Brain microvascular endothelial cell (primary cell): ENCODE data around the gene FITM1.
A peak's percentile ranks its signal among the peaks of the same experiment; 100 is the strongest.

Experiments used
- DNase-seq: peaks from one replicate; pipeline ENCODE4 v3.0.0-alpha.2; 2020
- H3K27ac ChIP-seq: fragments of 250-450 bp; sonication (Bioruptor Pico); 2 replicates; pipeline ENCODE4 v1.5.1; 2020; ENCODE audit warnings: mild to moderate bottlenecking, moderate library complexity
- H3K27me3 ChIP-seq: fragments of 250-450 bp; sonication (Bioruptor Pico); replicated peaks from 2 replicates; pipeline ENCODE4 v1.5.1; 2020; ENCODE audit warnings: mild to moderate bottlenecking
- H3K36me3 ChIP-seq: fragments of 250-450 bp; sonication (Bioruptor Pico); replicated peaks from 2 replicates; pipeline ENCODE4 v1.5.1; 2020; ENCODE audit warnings: mild to moderate bottlenecking
- H3K4me3 ChIP-seq: 2 replicates; pipeline ENCODE4 v1.5.1; 2011; ENCODE audit warnings: low read depth, mild to moderate bottlenecking, control low read depth, low read length, moderate library complexity
- CTCF ChIP-seq: IDR thresholded peaks from 2 replicates; pipeline ENCODE4 v1.5.1; 2011; ENCODE audit warnings: low read depth, mild to moderate bottlenecking, moderate library complexity, low read length, control low read depth, inconsistent platforms; ENCODE audit errors: missing control alignments
- in situ Hi-C: cut with HindIII; loops from 2 replicates; pipeline ENCODE4 v1.10.0; 2017; ENCODE audit warnings: low sequenced_read_pairs, low pct_ligation_motif_present

Gene FITM1

GRCh38 chr14:24133735-24134134 is 3.3 kb downstream of the FITM1 start:
- peaks cover 11% of the 10 kb centered on the region for H3K36me3 ChIP-seq

DNA sequence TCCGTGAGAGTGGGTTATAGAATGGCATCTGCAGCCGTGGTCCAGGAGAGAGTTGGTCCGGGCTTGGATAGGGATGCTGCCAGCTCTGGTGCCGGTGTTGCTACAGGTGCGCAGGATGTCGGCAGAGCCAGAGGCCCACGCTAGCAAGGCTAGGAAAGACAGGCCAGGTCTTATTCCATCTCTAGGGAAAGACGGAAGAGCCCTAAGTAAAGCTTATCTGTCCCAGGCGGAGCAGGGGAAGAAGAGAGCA is 5.0 kb downstream of the FITM1 start:
- TF ChIP-seq CTCF, result no peak
- Histone ChIP-seq H3K27ac (no peak overlapping the region), H3K4me3 (peak overlapping the region; percentile 77), H3K36me3 (peaks cover 11% of the 10 kb centered on the region), H3K27me3 (no peaks in the 10 kb centered on the region)
- DNase-seq, result no peak
- in situ Hi-C loops, result no loop called here

More at GRCh38 chr14:24133735-24134134, 3.3 kb downstream of the FITM1 start:
- H3K4me3 ChIP-seq, result no peak overlapping the region
- DNase-seq, result no peak
- in situ Hi-C loops, result no loop called here
- TF ChIP-seq CTCF, result no peak
- no peak overlapping the region for H3K27ac ChIP-seq
- no peaks in the 10 kb centered on the region for H3K27me3 ChIP-seq

- in situ Hi-C loops, result no loop called here
- peak within 1 kb of the TSS; percentile 77 for H3K4me3 ChIP-seq
- no peaks in the 10 kb centered on the region for H3K27me3 ChIP-seq
- DNase-seq, result peak; percentile 79
- H3K36me3 ChIP-seq, result peaks cover 11% of the 10 kb centered on the region
- no peak for TF ChIP-seq CTCF
- H3K27ac ChIP-seq, result peak within 1 kb of the TSS; percentile 74
Observed at GRCh38 chr14:24135834-24136683, 5.6 kb downstream of the FITM1 start, which contains the start of gene PSME1. PSME1 (plus strand) TSS chr14:24136194; CDS start chr14:24136263, 69 bp downstream.

- TF ChIP-seq CTCF, result no peak
- in situ Hi-C loops, result no loop called here
Observed at GRCh38 chr14:24136684-24137528, 6.4 kb downstream of the FITM1 start.

DNA sequence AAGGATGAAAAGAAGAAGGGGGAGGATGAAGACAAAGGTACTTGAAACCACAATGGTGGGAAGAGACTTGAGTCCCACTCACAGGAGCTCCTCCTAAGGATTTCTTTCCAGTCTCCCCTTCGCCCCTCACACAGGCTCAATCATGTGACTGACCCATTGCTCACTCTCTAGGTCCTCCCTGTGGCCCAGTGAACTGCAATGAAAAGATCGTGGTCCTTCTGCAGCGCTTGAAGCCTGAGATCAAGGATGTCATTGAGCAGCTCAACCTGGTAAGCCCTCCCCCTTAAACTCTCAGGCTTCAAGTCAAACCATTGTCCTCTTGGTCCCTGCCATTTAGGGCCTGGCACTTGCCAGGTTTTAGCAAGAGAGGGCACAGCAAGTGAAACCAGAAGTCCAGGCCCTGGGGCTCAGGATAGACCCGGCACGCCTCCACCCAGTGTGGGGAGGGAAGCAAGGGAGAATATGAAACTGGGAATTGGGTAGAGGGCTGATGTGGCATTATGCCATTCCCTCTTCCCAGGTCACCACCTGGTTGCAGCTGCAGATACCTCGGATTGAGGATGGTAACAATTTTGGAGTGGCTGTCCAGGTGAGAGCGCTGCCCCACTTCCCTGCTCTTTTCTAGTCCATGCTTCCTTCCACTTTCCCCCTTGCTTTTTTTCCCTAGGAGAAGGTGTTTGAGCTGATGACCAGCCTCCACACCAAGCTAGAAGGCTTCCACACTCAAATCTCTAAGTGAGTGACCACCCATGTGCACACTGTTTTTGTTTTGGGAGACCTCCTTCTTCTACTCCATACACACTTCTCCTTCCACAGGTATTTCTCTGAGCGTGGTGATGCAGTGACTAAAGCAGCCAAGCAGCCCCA is 7.3 kb downstream of the FITM1 start:
- no peak for TF ChIP-seq CTCF
- H3K27ac ChIP-seq, result no peak overlapping the region
- H3K4me3 ChIP-seq, result no peak overlapping the region
- DNase-seq, result no peak
- H3K27me3 ChIP-seq, result no peaks in the 10 kb centered on the region
- H3K36me3 ChIP-seq, result peaks cover 11% of the 10 kb centered on the region
- in situ Hi-C loops, result no loop called here

More at GRCh38 chr14:24136684-24137528, 6.4 kb downstream of the FITM1 start:
- Histone ChIP-seq H3K4me3 (peak overlapping the region; percentile 77), H3K27me3 (no peaks in the 10 kb centered on the region), H3K36me3 (peaks cover 11% of the 10 kb centered on the region), H3K27ac (no peak overlapping the region)
- no peak for DNase-seq
